Breast epithelium (tissue), 3 donors: ENCODE measurements around the gene CKLF.

Experiments used
- CTCF ChIP-seq, 3 donors: fragments of 450-650 bp; IDR thresholded peaks; one replicate each; pipeline ENCODE4 v1.5.1; 2016 to 2017; ENCODE audit warnings: antibody characterized with exemption in 3 of 3, mild to moderate bottlenecking in 3 of 3, moderate library complexity in 3 of 3
- POLR2A ChIP-seq: fragments of 450-650 bp; IDR thresholded peaks from one replicate; pipeline ENCODE4 v1.6.1; 2016; ENCODE audit warnings: antibody characterized with exemption, mild to moderate bottlenecking, moderate library complexity
- POLR2AphosphoS5 ChIP-seq, 3 donors: sonication (generic); formaldehyde crosslinking; IDR thresholded peaks; one replicate each; pipeline ENCODE4 v1.6.1; 2017; ENCODE audit warnings: antibody characterized with exemption in 3 of 3

GRCh38 chr16:66548068-66548467 lies 4.3 kb upstream of the CKLF start:
- TF ChIP-seq POLR2A (no peak), CTCF (IDR thresholded peaks at IDR 0.05) (no peak), POLR2AphosphoS5 (IDR thresholded peaks at IDR 0.05) (no peak)
